ENCODE data around the gene HEATR1. TPM values are rescaled to one million over a fixed set of nuclear protein-coding genes. Genes with fewer than 3 reads are reported as not detected.
A peak's percentile ranks its signal among the peaks of the same experiment; 100 is the strongest.

Gene HEATR1
- total RNA-seq (10 to 100 TPM; 32.0 to 37.5 TPM), polyA plus RNA-seq (1 to 10 TPM; 4.2 to 7.1 TPM)
- long read RNA-seq, donor 1, partial matches to known transcripts, result 6 of 6 reads
- long read RNA-seq, donor 1, other reads (novel, unspliced or antisense), result 0 of 6 reads
- long read RNA-seq, donor 2, result 0 reads
- long read RNA-seq, donor 3, result 0 reads
- long read RNA-seq, donor 4, partial matches to known transcripts, result 5 of 5 reads
- long read RNA-seq, donor 4, other reads (novel, unspliced or antisense), result 0 of 5 reads
- long read RNA-seq, donor 5, partial matches to known transcripts, result 5 of 5 reads
- long read RNA-seq, donor 5, other reads (novel, unspliced or antisense), result 0 of 5 reads

DNA sequence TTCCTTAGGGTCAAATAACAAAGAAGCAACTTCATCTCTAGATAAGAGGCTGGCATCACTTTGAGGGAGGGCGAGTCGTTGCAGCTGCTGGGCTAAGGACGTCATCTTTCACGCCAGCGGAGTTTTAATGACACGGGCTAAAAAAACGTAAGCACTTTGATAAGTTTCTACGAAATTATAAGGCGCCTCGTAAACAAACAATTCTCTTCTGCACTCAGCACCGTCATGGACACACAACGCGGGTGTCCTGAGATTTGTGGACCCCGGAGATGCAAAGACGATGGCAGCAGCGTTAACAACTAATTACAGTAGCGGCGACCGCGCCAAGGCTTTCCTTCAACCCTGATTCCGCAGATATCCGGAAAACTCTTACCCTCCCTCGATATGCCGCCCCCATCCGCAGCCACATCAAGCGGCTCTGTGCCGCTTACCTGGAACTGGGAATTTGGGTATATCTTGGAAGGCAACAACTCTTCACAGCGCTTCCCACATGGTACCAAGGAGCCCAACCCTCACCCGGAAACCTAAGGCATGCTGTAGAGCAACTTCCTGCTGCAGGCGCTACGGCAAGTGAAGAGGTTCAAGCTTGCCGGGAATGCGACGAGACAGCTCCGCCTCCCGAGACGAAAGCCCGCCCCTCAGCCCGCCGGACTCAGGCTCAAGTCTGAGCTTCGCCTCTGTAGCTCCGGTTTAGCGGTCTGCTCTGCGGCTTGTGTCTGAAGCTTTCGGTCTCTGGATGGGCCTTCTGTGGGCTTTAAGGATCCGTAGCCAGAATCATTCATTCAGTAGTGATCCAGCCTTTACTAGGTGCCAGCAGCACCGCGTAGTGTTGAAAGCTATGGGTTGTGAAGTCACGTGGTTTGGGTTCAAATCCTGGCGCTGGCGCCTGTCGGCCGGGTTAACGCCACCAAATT lies at the start of gene HEATR1:
HEATR1 (minus strand) TSS at position 526 of the 914 bp plus-strand sequence; CDS start at position 105, 421 bp downstream.
- ATAC-seq (ENCODE audit: insufficient read depth, low FRiP score) (peak; percentile 98), DNase-seq (peak; percentile 96 to 98 (median 97))
- H3K36me3 ChIP-seq (ENCODE audit: control insufficient read depth in 4 of 4, insufficient read depth in 4 of 4, low read length in 4 of 4), result peaks cover 0 to 5% (median under 1%) of the 10 kb centered on the region in 4 donors
- peak within 1 kb of the TSS; percentile 85 to 91 for H3K27ac ChIP-seq (ENCODE audit: low read depth in 1 of 2, low read length in 1 of 2)
- peaks cover 0 to 13% (median 3%) of the 10 kb centered on the region in 5 donors for H3K4me1 ChIP-seq (ENCODE audit: control insufficient read depth in 5 of 5, insufficient read depth in 5 of 5, low read length in 5 of 5)
- no peaks in the 10 kb centered on the region for H3K9me3 ChIP-seq (ENCODE audit: control insufficient read depth in 4 of 4, insufficient read depth in 3 of 4, low read length in 3 of 4)
- H3K4me3 ChIP-seq, result peak within 1 kb of the TSS; percentile 80
- peak within 1 kb of the TSS; percentile 46 to 92 for H3K9ac ChIP-seq (ENCODE audit: insufficient read depth in 1 of 2, low read length in 2 of 2)
- H3K27me3 ChIP-seq (ENCODE audit: control insufficient read depth in 3 of 3, insufficient read depth in 3 of 3, low read length in 2 of 3), result no peaks in the 10 kb centered on the region
- 0% methylated on average over 54 of the region's 54 CpGs for WGBS, 2 donors
- TF ChIP-seq CTCF (IDR thresholded peaks at IDR 0.05; ENCODE audit: control extremely low read depth, extremely low read depth), result no peak

DNA sequence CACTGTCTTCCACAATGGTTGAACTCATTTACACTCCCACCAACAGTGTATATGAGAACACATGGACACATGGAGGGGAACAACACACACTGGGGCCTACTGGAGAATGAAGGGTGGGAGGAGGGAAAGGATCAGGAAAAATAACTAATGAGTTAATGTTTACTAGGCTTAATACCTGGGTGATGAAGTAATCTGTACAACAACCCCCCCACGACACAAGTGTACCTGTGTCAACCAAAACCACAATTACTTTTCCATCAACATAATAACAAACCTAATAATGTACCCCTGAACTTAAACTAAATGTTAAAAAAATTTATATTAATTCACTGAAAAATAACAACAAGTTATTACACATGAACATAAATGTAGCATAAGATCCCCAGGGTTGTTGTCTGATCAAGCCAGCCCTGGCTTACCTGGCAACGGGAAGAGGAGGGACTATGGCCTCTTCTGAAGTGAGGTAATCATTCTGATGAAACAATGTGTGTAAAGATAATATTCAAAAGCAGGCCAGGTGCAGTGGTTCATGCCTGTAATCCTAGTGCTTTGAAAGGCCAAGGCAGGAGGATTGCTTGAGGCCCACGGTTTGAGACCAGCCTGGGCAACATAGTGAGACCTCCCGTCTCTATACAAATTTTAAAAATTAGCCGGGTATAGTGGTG lies 40.8 kb upstream of the HEATR1 start:
- 83 to 90% methylated on average over 5 of the region's 5 CpGs for WGBS, 2 donors
- Histone ChIP-seq H3K9ac (ENCODE audit: insufficient read depth in 1 of 2, low read length in 2 of 2) (no peak overlapping the region), H3K27ac (ENCODE audit: low read depth in 1 of 2, low read length in 1 of 2) (no peak overlapping the region), H3K36me3 (ENCODE audit: control insufficient read depth in 4 of 4, insufficient read depth in 4 of 4, low read length in 4 of 4) (no peaks in the 10 kb centered on the region), H3K4me3 (no peak overlapping the region), H3K4me1 (ENCODE audit: control insufficient read depth in 5 of 5, insufficient read depth in 5 of 5, low read length in 5 of 5) (peaks cover 0 to 2% (median 0%) of the 10 kb centered on the region in 5 donors), H3K27me3 (ENCODE audit: control insufficient read depth in 3 of 3, insufficient read depth in 3 of 3, low read length in 2 of 3) (peaks cover 0 to 3% (median 0%) of the 10 kb centered on the region in 3 donors), H3K9me3 (ENCODE audit: control insufficient read depth in 4 of 4, insufficient read depth in 3 of 4, low read length in 3 of 4) (no peaks in the 10 kb centered on the region)
- DNase-seq (no peak), ATAC-seq (ENCODE audit: insufficient read depth, low FRiP score) (no peak)
- TF ChIP-seq CTCF (IDR thresholded peaks at IDR 0.05; ENCODE audit: control extremely low read depth, extremely low read depth), result no peak

DNA sequence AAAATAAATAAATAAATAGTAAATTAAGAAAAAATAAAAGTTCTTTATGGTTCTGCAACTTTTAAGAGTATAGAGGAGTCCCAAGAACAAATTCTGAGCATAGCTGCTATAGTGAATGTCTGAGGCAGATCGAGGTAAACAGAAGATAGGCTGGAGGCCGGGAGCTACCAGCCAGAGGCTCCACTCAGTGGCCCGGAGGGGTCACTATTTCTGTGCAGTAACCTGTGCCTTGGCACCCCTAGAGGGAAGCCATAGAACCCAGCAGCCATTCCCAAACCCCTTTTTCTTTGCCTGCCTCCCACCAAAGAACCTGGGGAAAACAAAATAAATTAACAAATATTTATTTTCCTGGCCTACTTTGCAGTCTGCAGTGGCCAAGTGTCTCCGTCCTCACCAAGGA lies 38.4 kb upstream of the HEATR1 start:
- peaks cover 0 to under 1% (median 0%) of the 10 kb centered on the region in 3 donors for H3K27me3 ChIP-seq (ENCODE audit: control insufficient read depth in 3 of 3, insufficient read depth in 3 of 3, low read length in 2 of 3)
- no peak overlapping the region for H3K4me3 ChIP-seq
- peaks cover 0 to 2% (median 0%) of the 10 kb centered on the region in 5 donors for H3K4me1 ChIP-seq (ENCODE audit: control insufficient read depth in 5 of 5, insufficient read depth in 5 of 5, low read length in 5 of 5)
- no peak overlapping the region for H3K27ac ChIP-seq (ENCODE audit: low read depth in 1 of 2, low read length in 1 of 2)
- H3K36me3 ChIP-seq (ENCODE audit: control insufficient read depth in 4 of 4, insufficient read depth in 4 of 4, low read length in 4 of 4), result no peaks in the 10 kb centered on the region
- TF ChIP-seq CTCF (IDR thresholded peaks at IDR 0.05; ENCODE audit: control extremely low read depth, extremely low read depth), result no peak
- H3K9me3 ChIP-seq (ENCODE audit: control insufficient read depth in 4 of 4, insufficient read depth in 3 of 4, low read length in 3 of 4), result no peaks in the 10 kb centered on the region
- ATAC-seq (ENCODE audit: insufficient read depth, low FRiP score) (no peak), DNase-seq (no peak)
- no peak overlapping the region for H3K9ac ChIP-seq (ENCODE audit: insufficient read depth in 1 of 2, low read length in 2 of 2)
- 79 to 91% methylated on average over 4 of the region's 4 CpGs for WGBS, 2 donors
